HL-60 (cell line): ENCODE measurements around the gene BPGM.

Source experiments
- DNase-seq, 2 experiments: peaks; one replicate each; pipeline ENCODE4 v3.0.0-alpha.2; 2010 to 2020; ENCODE audit warnings: low read depth in 1 of 2, low spot score in 1 of 2
- H3K27ac ChIP-seq: fragments of 250-450 bp; sonication (Bioruptor Pico); replicated peaks from 2 replicates; pipeline ENCODE4 v1.5.1; 2020; ENCODE audit warnings: mild to moderate bottlenecking, moderate library complexity
- H3K27me3 ChIP-seq: fragments of 250-450 bp; sonication (Bioruptor Pico); 2 replicates; pipeline ENCODE4 v1.5.1; 2021; ENCODE audit warnings: mild to moderate bottlenecking, moderate library complexity; ENCODE audit not compliant: insufficient read depth, poor library complexity, severe bottlenecking
- H3K4me3 ChIP-seq: replicated peaks from 2 replicates; pipeline ENCODE4 v1.5.1; 2011; ENCODE audit warnings: mild to moderate bottlenecking, control low read depth, low read length; ENCODE audit not compliant: insufficient read depth
- CTCF ChIP-seq: IDR thresholded peaks from one replicate; pipeline ENCODE4 v1.5.1; 2011; ENCODE audit warnings: low read length, control low read depth, inconsistent platforms; ENCODE audit not compliant: insufficient read depth
- GABPA ChIP-seq: IDR thresholded peaks from 2 replicates; pipeline ENCODE4 v1.6.1; 2012; ENCODE audit warnings: low read depth
- POLR2AphosphoS5 ChIP-seq: IDR thresholded peaks from 2 replicates; pipeline ENCODE4 v1.6.1; 2012; ENCODE audit warnings: low read depth
- REST ChIP-seq: IDR thresholded peaks from 2 replicates; pipeline ENCODE4 v1.6.1; 2012; ENCODE audit warnings: low read depth; ENCODE audit not compliant: insufficient replicate concordance
- SPI1 ChIP-seq: IDR thresholded peaks from 2 replicates; pipeline ENCODE4 v1.6.1; 2012; ENCODE audit warnings: low read depth, mild to moderate bottlenecking, borderline replicate concordance

Gene BPGM

GRCh38 chr7:134669388-134669787, 22.7 kb downstream of the BPGM start:
- no peak for DNase-seq
- no peak overlapping the region for H3K4me3 ChIP-seq
- no peaks in the 10 kb centered on the region for H3K27me3 ChIP-seq
- TF ChIP-seq CTCF (no peak), GABPA (no peak), REST (no peak), POLR2AphosphoS5 (no peak), SPI1 (no peak)
- no peak overlapping the region for H3K27ac ChIP-seq

- DNase-seq: peak in 1 of 2 experiments; percentile 66
- TF ChIP-seq POLR2AphosphoS5 (no peak), GABPA (no peak), SPI1 (peak; percentile 67)
- no peaks in the 10 kb centered on the region for H3K27me3 ChIP-seq
- H3K4me3 ChIP-seq: no peak overlapping the region
- H3K27ac ChIP-seq: no peak overlapping the region
These were observed 23.3 kb downstream of the BPGM start for GRCh38 chr7:134669845-134670373.

GRCh38 chr7:134671609-134672008, 25.0 kb downstream of the BPGM start:
- H3K4me3 ChIP-seq: no peak overlapping the region
- no peaks in the 10 kb centered on the region for H3K27me3 ChIP-seq
- DNase-seq: no peak
- H3K27ac ChIP-seq: no peak overlapping the region
- TF ChIP-seq SPI1 (no peak), REST (no peak), GABPA (no peak), CTCF (no peak), POLR2AphosphoS5 (no peak)

GRCh38 chr7:134674424-134674823, 27.8 kb downstream of the BPGM start:
- Histone ChIP-seq H3K27ac (no peak overlapping the region), H3K4me3 (no peak overlapping the region), H3K27me3 (no peaks in the 10 kb centered on the region)
- TF ChIP-seq SPI1 (no peak), POLR2AphosphoS5 (no peak), GABPA (no peak), CTCF (no peak), REST (no peak)
- no peak for DNase-seq
